Measurements from ENCODE around the gene PCDHGA9. TPM values are rescaled to one million over a fixed set of nuclear protein-coding genes. Genes with fewer than 3 reads are reported as not detected.
A peak's percentile ranks its signal among the peaks of the same experiment; 100 is the strongest.
"Not testable (repeated sequence)": the region's sequence is repeated elsewhere in the genome, so short reads cannot be mapped to it uniquely, and the experiment has no call there.

Gene PCDHGA9
- total RNA-seq, 2 experiments from 2014 or later: 5.7 to 5.9 TPM

DNA sequence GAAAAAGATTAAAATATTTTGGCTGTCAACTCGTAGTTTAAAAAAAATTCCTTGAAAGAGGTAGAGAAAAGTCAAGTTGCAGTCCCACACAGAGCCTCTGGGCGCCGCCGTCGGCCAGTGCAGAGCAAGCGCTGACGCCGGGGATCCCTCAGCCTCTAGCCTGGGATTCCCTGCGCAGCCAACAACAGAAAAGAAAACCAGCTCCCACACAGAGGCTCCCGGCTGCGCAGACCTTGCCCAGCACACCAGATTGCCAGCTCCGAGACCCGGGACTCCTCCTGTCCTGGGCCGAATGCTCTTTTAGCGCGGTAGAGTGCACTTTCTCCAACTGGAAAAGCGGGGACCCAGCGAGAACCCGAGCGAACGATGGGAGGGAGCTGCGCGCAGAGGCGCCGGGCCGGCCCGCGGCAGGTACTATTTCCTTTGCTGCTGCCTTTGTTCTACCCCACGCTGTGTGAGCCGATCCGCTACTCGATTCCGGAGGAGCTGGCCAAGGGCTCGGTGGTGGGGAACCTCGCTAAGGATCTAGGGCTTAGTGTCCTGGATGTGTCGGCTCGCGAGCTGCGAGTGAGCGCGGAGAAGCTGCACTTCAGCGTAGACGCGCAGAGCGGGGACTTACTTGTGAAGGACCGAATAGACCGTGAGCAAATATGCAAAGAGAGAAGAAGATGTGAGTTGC is 15.1 kb downstream of the PCDHGA9 start, which contains the start of gene PCDHGB7:
Gene PCDHGB7, plus strand, starts transcription at position 184 of the 679 bp plus-strand sequence. Its CDS starts 183 bp downstream, at position 367.
- H3K27ac ChIP-seq (ENCODE audit: low read depth, low read length, poor library complexity, severe bottlenecking); H3K79me2 ChIP-seq (ENCODE audit: insufficient read depth, low read depth, low read length); BruUV-seq (replicated peaks); H3K4me1 ChIP-seq (ENCODE audit: insufficient read depth, low read length, poor library complexity, severe bottlenecking); H3K36me3 ChIP-seq (ENCODE audit: insufficient read depth, low read length); H4K20me1 ChIP-seq (ENCODE audit: insufficient read depth, low read length); H3K9me2 ChIP-seq (ENCODE audit: insufficient read depth, low read length); H3K9me3 ChIP-seq (ENCODE audit: low read length): not testable (repeated sequence)
- ChIA-PET CTCF (ENCODE audit: unreplicated experiment) (interaction anchor here (0.6 to 1.4 kb wide), 6 partner anchors 12 to 146 kb away, joined by 3 to 5 read pairs (median 3); partner anchors contain the start of genes PCDHGA12 and PCDHGB2), POLR2A (interaction anchor here (0.7 to 1.0 kb wide), 2 partner anchors 102 to 146 kb away, joined by 3 to 5 read pairs; no protein-coding TSS in a partner anchor)
- DNase-seq (ENCODE audit: low spot score): peak; percentile 82
- intact Hi-C loops (cut with micrococcal nuclease; ENCODE audit: unreplicated experiment): loop anchor here (1.0 kb wide), 3 partner anchors 108 to 147 kb away; no protein-coding TSS in a partner anchor
- H3K4me3 ChIP-seq (ENCODE audit: low read depth, low read length, poor library complexity, severe bottlenecking): peak within 1 kb of the TSS; percentile 67
- TF ChIP-seq, protein P1, sequence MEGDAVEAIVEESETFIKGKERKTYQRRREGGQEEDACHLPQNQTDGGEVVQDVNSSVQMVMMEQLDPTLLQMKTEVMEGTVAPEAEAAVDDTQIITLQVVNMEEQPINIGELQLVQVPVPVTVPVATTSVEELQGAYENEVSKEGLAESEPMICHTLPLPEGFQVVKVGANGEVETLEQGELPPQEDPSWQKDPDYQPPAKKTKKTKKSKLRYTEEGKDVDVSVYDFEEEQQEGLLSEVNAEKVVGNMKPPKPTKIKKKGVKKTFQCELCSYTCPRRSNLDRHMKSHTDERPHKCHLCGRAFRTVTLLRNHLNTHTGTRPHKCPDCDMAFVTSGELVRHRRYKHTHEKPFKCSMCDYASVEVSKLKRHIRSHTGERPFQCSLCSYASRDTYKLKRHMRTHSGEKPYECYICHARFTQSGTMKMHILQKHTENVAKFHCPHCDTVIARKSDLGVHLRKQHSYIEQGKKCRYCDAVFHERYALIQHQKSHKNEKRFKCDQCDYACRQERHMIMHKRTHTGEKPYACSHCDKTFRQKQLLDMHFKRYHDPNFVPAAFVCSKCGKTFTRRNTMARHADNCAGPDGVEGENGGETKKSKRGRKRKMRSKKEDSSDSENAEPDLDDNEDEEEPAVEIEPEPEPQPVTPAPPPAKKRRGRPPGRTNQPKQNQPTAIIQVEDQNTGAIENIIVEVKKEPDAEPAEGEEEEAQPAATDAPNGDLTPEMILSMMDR (conservative IDR thresholded peaks at IDR 0.05; ENCODE audit: low read length): peak; percentile 86
- peak within 1 kb of the TSS; percentile 84 for H3K4me2 ChIP-seq (ENCODE audit: low read length)
- peak within 1 kb of the TSS; percentile 65 for H2AFZ ChIP-seq (ENCODE audit: low read length)

DNA sequence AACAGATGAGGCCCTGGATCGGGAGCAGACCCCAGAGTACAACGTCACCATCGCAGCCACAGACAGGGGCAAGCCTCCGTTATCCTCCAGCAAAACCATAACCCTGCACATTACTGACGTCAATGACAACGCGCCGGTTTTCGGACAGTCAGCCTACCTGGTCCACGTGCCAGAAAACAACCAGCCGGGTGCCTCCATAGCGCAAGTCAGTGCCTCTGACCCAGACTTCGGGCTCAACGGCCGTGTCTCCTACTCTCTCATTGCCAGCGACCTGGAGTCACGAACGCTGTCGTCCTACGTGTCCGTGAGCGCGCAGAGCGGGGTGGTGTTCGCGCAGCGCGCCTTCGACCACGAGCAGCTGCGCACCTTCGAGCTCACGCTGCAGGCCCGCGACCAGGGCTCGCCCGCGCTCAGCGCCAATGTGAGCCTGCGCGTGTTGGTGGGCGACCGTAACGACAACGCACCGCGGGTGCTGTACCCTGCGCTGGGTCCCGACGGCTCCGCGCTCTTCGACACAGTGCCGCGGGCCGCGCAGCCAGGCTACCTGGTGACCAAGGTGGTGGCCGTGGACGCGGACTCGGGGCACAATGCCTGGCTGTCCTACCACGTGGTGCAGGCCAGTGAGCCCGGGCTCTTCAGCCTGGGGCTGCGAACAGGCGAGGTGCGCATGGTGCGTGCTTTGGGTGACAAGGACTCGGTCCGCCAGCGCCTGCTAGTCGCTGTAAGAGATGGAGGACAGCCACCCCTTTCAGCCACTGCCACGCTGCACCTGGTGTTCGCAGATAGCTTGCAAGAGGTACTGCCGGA is 16.7 kb downstream of the PCDHGA9 start:
- Histone ChIP-seq H3K4me1 (ENCODE audit: insufficient read depth, low read length, poor library complexity, severe bottlenecking) (peaks cover 7% of the 10 kb centered on the region), H3K79me2 (ENCODE audit: insufficient read depth, low read depth, low read length) (no peaks in the 10 kb centered on the region), H3K36me3 (ENCODE audit: insufficient read depth, low read length) (no peaks in the 10 kb centered on the region), H3K9me2 (ENCODE audit: insufficient read depth, low read length) (no peaks in the 10 kb centered on the region), H3K27ac (ENCODE audit: low read depth, low read length, poor library complexity, severe bottlenecking) (no peak overlapping the region), H3K4me3 (ENCODE audit: low read depth, low read length, poor library complexity, severe bottlenecking) (no peak overlapping the region), H3K4me2 (ENCODE audit: low read length) (no peak overlapping the region), H2AFZ (ENCODE audit: low read length) (no peak overlapping the region), H4K20me1 (ENCODE audit: insufficient read depth, low read length) (no peaks in the 10 kb centered on the region), H3K9me3 (ENCODE audit: low read length) (no peaks in the 10 kb centered on the region)
- no peak for DNase-seq (ENCODE audit: low spot score)
- CTCF ChIA-PET (ENCODE audit: unreplicated experiment): interaction anchor here (1.0 to 1.8 kb wide), 2 partner anchors 11 to 145 kb away, joined by 3 to 5 read pairs; partner anchors contain the start of gene PCDHGA12
- POLR2A ChIA-PET: no interaction called here
- intact Hi-C loops (cut with micrococcal nuclease; ENCODE audit: unreplicated experiment): no loop called here
- TF ChIP-seq, protein P1 (conservative IDR thresholded peaks at IDR 0.05; ENCODE audit: low read length): no peak
- no peak for TF ChIP-seq EZH2phosphoT487 (IDR thresholded peaks at IDR 0.05; ENCODE audit: borderline replicate concordance, low read depth, low read length)
- no TSS peak for BruUV-seq (replicated peaks)

Measured in OCI-LY7 (cell line).